GM18519 (cell line): Measurements from ENCODE around the gene CCDC33.

Source experiments
- ATAC-seq: cut with Tn5 transposase; IDR thresholded peaks from one replicate; pipeline ENCODE4 v1.9.1; 2021; ENCODE audit warnings: mild to moderate bottlenecking, moderate library complexity; ENCODE audit not compliant: unreplicated experiment, low FRiP score

CCDC33 gene

GRCh38 chr15:74275957-74276356 is 39.8 kb downstream of the CCDC33 start:
- no peak for ATAC-seq

GRCh38 chr15:74276560-74276959 is 40.4 kb downstream of the CCDC33 start:
- ATAC-seq = no peak

GRCh38 chr15:74277242-74277810 is 41.2 kb downstream of the CCDC33 start:
- ATAC-seq = no peak

- no peak for ATAC-seq
These were observed 42.1 kb downstream of the CCDC33 start for GRCh38 chr15:74278207-74278606.

DNA sequence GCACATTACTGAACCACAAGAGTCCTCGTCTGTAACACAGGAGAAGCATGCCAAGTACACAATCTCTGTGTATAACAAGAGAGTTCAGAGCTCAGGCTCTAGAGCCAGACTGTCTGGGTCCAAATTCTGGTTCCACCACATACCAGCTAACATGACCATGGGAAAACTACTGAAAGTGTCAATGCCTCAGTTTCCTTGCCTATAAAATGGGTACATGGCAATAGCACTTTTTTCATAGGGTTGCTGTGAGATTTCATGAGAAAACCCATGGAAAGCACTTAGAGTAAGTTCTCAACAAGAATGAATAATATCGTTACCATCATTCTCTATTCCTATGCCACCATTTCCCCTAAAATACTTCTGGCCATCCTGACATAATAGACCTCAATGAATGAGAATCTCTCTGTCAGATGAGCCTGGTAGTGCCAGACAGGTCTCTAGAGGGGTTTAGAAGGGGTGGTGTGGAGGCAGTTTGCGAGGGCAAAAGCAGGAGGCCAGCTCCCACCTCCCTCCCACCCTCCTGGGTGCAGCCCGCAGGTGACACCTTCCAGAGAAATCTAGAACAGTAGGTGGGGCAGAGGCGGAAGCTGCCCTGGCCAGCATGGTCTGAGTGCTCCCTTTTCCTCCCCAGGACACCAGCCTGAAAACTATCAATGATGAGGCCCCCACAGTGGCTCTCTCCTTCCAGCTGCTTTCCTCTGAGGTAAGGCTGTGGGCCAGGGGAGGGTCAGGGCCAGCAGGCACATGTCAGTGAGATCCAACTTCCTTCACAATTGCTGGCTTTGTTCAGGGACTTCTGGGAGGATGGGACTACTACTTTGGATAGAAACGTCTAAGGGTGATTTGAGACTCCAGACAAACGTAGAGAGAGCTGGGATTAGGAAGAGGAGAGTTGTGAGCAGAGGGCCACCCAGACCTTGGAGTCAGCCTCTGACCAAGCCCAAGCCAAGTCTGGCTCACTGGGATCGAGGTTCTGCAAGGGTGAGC is 45.3 kb downstream of the CCDC33 start:
- no peak for ATAC-seq

- ATAC-seq = no peak
These were observed 47.2 kb downstream of the CCDC33 start for GRCh38 chr15:74283368-74283767.

DNA sequence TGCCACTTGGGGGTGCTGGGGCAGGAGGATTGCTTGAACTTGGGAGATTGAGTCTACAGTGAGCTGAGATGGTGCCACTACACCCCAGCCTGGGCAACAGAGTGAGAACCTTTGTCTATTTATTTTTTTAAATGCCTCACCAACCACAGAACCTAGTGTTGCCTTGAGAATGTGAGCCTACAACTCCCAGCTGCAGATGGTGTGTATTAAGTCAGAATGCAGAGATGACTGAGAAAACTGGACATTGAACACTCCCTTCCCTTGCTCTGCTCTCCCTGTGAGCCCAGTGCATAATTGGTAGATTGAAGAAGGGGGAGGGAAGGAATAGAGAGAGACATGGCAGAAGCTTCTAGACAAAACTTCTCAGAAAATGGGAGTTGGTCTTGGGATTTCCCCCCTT is 53.5 kb downstream of the CCDC33 start:
- no peak for ATAC-seq

GRCh38 chr15:74290645-74291044 is 54.5 kb downstream of the CCDC33 start:
- no peak for ATAC-seq

DNA sequence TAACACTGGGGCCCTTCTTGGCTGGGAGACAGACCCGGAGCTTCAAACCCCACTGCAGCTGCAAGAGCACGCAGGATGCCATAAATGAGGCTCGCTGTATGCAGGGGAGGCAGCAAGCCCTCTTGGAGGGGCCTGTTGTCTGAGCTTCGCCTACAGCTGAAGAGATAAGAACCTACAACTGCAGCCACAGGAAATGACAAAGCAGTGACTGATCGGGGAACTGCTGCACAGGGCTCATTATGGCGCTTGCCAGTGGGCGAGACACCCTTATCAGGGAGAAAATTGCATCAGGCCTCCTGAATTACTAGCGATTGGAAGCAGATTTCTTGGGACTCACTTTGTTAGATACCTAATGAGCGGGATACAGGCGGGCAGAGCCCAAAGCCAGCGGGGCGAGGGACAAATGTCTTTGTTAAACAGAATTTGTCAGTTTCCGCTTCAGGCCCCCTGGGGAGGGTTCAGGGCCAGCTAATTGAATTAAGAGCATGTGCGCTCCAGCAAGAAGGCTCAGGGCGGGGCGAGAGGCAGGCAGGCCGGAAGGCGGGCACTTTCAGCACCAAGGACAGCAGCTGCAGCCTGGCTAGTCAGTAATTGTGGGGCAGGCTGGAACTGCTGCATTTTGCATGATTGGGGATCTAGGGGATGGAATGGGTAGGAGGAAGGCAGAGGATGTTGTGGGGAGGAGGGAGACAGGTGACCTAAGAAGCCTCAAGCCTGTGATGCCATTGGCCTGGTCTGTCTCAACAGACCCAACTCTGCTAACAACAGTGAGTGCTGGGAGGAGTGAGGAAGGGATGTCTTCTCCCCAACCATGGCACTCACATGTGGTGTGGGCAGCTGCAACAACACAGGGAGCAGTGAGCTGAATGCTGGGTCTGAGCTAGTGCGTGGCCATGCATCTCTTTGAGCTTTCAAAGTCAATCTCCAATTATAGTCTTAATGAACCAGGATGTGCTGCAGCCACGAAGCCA is 55.3 kb downstream of the CCDC33 start:
- ATAC-seq = no peak

DNA sequence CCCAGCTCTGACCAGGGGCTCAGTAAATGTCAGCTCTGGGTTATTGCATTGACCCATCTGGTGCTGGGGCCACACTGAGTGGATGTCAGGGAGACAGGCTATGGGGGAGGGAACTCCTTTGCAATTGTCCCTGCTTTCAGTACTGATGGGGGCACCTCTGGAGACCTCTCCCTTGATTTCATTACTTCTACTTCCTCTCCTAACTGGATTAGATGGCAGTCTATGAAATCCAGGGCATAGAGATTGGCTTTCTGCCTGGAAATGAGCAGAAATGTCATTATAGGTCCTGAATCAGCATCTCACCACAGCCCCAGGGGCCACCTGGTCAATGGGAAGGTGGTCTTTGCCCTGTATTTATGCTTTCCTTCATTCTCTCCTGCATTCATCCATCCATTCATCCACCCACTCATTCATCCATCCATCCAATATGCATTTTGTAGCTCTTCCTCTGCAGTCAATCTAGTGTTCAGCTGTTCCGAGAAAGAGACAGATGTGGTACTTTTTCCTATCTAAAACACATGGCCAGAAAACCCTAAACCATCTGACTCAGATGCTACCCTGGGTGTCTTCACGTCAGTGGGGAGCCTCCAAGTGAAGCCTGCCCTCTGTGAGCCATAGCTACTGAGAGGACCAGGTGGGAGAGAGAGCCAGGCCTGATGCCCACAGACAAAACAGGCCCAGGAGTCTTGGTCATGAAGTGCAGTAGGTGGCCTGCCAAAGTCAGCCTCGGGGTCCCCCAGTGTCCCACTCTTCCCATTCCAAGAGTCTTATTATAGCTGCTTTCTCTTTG is 57.1 kb downstream of the CCDC33 start:
- ATAC-seq = no peak

DNA sequence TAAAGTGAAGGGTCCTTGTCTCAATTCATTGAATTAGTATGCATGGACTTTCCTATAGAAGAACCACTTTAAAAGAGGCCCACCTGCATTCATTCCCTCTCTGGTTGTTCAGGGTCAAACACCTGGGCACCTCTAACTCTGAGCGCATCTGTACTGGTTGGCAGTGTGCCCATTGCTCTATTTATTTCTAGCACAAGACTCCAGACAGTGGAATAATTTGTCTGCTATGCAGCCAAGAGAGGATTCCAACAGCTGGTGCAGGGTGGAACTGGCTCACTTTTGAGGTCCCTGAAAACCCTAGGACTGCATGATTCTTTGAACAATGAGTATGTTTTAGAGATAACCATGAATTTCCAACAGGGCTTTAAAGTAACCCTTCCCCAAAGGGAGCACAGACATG is 57.9 kb downstream of the CCDC33 start:
- no peak for ATAC-seq

- ATAC-seq = no peak
These were observed 59.7 kb downstream of the CCDC33 start for GRCh38 chr15:74295800-74296199.

GRCh38 chr15:74297887-74298286 is 61.8 kb downstream of the CCDC33 start:
- no peak for ATAC-seq

DNA sequence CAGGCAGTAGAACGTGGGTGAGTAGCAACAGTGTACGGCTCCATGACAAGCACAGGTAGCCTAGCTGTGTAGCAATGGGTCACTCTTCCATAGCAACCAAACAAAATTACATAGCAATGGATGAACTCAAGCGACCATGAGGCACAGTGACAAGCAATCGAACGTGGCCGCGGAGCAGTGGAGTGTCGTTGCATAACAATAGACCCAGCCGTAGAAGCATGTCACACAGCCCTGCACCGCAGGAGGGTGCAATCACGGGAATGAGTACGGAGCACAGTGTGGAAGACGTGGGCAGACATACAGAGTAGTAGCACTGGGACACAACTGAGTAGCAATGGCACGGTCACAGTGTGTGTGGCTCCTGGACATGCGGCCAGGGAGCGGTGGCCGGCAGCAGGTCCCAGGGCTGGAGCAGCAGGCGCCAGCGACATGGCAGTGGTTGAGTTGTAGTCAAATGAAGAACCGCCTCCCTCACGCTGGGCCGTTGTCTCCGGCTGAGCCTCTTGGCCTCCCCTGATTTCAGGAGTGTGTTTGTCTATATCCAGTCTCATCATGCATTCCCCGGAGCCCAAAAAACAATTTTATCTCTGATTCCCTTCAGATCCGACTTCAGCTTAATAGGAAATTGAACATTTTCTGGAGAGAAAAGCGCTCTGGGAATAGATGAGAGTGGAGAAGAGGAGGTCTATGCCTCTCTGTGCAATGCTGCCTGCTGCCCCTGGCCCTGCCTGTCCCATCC is 64.1 kb downstream of the CCDC33 start:
- no peak for ATAC-seq

DNA sequence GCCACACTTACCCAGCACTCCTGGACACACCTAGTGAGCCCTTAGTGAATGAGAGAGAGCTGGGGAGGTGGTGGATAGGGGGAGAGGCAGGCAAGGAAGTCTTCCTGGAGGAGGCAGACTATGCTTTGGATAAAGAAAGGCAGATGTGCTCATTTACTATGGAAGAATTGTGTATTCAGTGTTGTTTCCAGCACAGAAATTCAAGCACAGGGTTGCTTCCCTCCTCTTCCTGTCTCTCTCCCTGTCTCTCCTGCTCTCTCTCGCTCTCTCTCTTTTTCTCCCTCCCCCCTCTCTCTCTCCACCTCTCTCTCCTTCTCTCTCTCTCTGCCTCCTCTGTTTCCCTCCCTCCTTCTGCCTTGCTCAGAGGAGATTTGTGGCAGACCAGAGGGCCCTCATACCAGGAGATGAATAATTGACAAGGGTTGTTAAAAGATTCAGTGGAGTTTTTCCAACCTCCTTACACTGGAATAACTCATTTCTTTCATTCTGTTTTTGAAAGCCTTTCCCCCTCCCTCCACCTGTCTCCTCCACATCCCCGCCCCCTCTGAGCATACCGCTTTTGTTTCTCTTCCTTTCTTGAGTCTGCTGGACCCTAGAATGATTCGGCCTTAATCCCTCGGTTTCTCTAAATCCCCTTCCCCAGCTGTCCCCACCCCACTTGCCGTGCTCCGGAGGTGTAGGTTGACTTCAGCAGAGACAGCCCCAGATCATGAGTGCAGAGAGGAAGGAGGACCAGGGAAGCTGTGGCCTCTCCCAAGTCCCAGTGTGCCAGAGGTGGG is 65.6 kb downstream of the CCDC33 start:
- no peak for ATAC-seq

DNA sequence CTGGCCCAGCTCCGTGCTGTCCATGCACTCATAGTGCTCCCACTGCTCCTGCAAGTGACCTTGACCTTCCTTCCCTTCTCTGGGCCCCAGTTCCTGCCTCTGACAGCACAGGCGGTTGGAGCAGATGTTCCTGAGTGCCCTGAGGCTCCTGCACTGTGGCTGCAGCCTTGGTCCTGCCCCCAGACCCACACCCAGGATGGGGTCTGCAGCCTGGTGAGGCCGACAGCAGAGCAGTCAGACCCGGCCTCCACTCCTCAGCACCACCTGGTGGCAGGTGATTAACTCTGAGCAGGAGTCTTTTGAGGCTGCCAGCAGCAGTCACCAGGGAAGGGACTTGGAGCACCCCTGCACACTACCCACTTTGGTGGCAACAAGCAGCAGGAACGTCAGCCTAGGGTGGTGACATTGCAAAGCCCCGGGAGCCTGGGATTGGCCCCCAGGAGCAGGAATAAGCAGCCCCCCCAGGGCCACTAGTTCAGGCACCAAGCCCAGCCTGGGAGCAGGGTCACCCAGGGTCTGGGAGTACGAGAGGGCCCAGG is 66.8 kb downstream of the CCDC33 start:
- no peak for ATAC-seq

DNA sequence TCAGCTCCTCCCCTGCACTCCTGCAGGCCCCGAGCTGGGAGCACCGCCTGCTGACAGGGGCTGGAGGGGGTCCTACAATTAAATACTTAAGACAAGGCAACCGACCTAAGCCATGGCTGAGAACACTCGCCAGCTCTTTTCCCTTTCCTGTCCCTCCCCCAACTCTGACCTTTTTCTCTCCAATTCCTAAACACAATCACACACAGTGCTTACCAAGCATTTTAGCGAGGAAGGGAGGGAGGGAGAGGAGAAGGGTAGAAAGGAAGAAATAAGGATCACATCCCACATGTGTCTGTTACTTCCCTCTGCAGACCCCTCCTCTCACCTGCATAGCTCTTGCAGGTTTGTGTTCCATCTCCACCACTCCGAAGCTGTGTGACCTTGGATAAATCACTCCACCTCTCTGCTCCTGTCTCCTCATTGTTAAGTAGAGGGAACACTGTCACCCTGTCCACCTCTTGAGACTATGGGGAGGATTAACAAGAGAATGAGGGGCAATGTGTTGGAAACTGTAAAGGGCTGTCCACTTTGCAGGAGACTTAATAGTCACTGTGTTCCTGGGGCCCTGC is 67.7 kb downstream of the CCDC33 start:
- no peak for ATAC-seq

DNA sequence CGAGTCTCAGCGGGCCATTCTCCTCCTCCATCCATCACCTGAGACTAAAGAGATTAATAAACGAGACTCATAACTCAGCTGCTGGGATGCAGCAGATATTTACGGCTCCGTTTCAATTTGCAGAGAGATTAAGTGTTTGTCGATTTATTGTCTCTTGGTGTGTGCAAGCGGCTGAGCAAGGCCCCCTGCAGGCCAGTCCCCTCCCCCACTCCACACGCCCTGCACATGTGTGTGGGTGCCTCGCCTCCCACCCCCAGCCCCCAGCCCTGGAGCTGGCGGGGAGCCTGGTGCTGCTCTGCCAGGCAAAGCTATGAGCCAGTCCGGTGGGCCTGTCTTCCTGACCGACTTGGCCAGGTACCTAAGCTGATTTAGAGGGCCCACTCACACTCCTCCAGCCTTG is 68.3 kb downstream of the CCDC33 start:
- no peak for ATAC-seq
